Measurements from ENCODE around the gene HLA-DQA1.
A peak's percentile ranks its signal among the peaks of the same experiment; 100 is the strongest.
"Not testable (repeated sequence)": the region's sequence is repeated elsewhere in the genome, so short reads cannot be mapped to it uniquely, and the experiment has no call there.

The HLA-DQA1 gene

DNA sequence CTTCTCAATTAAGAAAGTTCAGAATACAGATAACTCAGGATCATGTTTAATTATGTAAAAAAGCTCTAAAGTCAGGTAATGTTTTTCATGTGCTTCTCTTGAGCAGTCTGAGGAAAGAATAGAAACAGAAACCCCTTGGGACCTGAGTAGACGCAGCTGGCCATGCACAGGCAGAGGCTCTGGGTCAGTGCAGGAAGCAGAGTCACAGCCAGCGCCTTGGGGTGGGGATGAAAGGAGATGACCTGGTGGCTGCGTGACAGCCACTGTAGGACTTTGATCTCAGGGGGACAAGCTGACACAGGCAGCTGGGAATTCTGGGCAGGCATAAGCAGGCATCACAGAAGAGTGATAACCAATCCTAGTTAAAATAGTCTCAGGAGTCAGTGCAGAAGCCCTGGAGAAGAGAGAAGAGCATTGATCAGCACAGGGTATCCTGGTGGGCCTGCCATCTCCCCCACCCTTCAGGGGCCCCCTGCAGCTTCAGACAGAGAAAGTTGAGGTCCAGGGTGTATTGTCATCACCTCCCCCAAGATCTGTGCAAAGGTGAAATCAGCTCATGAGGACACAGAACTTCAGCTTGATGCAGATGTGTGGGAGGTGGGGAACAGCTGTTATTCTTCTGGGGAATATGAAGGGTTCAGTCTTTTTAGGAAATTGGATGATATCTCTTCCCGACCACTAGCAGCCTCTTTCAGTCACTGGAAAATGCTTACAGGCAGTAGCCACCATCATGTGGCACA lies 22.8 kb downstream of the HLA-DQA1 start:
- no peak for DNase-seq

DNA sequence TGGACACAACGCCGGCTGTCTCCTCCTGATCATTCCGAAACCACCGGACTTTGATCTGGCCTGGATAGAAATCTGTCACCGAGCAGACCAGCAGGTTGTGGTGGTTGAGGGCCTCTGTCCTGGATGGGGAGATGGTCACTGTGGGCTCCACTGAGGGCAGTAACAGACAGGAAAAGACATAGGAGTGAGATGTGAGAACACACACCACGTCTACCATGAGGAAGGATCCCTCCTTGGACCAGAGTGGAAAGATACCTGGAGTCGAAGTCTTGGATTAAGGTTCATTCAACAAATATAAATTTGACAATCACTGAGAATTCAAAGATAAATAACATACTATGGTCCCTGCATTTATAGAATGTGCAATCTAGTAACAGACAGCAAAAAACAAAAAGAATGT lies 24.9 kb downstream of the HLA-DQA1 start:
- DNase-seq = no peak

DNA sequence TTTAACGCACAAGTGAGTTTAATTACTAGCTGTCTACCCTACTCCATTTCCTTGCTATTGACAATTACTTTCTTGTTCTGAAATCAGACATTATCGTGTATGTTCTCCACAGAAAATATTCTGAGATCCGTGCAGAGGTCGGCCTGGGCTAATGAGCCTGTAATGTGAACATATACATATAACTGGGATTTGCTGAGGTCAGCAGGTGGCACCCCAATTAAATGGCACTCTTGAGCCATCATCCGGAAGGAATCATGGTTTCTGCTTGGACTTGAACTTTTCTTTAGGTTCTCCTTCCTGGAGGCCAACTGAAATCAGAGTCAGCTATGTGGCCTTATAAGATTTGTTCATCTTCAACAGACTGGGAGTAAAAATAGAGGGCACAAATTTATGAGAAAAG lies 25.6 kb downstream of the HLA-DQA1 start:
- no peak for DNase-seq

DNA sequence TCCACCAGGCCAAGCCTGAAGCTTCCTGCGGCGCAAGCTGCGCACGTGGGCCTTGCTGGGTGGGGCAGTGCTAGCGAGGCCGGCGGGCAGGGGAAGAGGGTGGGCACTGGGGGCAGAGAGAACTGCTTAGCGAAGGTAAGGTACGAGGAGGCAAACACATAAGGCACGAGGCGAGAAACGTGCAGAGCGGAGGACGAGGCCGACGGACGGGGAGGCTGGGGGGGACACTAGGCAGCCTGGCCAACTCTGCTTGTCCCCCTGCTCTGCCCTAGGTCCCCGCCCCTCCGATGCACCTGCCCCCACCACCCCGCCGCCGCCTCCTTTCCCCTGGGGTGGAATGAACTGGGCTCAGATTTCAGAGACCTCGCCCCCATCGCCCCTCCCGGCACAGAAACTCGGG lies 27.1 kb downstream of the HLA-DQA1 start:
- no peak for DNase-seq

DNA sequence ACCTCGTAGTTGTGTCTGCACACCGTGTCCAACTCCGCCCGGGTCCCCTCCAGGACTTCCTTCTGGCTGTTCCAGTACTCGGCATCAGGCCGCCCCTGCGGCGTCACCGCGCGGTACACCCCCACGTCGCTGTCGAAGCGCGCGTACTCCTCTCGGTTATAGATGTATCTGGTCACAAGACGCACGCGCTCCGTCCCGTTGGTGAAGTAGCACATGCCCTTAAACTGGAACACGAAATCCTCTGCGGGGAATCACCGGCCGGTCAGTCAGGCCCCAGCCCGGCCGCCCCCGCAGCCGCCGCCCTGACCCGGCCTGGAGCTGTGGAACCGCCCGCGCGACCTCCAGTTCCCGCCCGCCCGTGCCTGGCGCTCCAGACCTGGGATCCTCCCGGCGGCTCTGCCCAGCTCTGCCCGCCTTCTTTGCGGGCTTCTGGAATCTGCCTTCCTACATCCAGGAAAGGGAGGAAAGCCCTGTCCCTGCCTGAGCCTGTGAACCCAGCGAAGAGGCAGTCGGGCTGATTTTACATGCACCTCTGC lies 27.7 kb downstream of the HLA-DQA1 start:
- peak in 1 of 2 donors; percentile 54 for DNase-seq

DNA sequence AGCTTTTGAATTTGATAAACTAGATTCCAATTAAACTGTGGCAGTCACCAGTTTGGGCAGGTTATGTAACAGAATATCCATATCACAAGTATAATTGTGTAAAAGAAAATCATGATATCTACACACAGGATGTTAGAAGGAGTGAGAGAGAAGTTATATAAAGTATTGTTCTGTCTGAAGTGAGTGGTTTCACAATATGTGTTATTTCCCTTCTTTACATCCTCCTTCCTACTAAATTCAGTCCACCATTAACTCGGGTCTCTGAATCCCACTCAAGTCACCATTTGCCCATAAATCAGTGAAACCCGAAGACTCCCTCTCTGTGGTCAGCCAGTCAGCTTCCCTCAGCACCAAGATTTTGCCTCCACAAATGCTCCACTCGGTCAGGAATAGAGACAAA lies 28.5 kb downstream of the HLA-DQA1 start:
- DNase-seq = no peak

DNA sequence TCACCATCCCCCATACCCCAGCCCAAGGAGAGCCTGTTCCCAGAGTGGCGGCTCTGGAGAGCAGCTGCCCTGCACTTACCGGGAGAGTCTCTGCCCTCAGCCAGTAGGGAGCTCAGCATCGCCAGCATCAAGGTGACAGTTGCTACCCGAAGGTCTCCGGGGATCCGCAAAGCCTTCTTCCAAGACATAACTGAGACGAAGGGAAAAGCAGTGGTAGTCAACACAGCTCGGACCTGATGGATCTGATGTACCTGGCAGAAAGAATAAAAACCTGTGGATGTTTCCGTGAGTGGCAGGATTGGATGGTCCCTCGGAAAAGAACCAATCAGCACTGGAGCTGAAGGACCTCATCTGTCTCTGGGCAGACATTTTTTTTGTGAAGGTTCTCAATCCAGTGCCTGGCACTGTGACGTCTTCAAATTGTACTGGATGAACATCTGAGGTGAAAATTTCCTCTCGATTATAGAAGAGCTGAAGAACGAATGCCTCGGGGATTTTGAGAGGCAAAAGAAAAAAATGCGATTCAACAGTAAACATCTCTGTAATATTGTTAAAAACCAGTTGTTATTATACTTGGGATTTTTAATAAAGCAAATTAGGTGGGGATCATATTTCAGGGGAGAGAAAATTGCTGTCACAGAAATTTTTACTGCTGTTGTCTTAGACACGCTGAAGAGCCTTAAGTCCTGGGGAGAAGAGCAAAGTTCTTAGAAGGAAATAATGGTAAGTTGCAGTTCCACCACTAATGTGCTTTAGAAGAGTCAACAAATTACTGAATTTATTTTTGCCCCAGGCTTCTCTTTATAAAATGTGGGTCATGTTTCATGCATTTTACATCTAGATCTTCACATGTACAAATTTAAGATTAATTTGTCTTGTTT lies 29.5 kb downstream of the HLA-DQA1 start, which contains the start of gene HLA-DQB1:
Gene HLA-DQB1, minus strand, starts transcription at position 238 of the 881 bp plus-strand sequence. Its CDS starts 50 bp downstream, at position 188.
- peak; percentile 75 to 88 for DNase-seq

DNA sequence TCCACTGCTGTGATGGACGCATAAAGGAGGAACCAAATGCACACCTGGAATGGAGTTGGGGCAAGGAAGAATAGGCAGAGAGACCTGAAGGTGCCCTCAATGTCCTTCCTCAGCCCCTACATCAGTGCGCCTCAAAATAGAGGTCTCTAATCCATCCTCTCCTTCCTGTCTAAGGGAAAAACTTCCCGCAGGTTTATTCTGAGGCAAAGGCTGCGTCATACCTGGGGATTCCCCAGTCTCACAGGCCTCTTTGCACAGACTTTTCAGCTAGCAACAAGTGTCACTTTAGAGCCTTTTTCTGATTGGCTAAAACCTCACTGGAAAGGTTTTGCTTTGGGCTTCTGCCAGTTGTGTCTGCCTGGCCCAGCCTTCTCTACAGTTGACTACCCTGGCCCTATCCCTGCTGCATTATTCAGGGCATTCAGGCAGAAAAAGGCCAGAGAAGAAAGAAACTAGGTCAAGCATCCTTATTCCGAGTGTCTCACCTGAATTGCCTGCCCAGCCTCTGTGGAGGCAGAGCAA lies 31.1 kb downstream of the HLA-DQA1 start:
- DNase-seq = peak; percentile 75 to 93

DNA sequence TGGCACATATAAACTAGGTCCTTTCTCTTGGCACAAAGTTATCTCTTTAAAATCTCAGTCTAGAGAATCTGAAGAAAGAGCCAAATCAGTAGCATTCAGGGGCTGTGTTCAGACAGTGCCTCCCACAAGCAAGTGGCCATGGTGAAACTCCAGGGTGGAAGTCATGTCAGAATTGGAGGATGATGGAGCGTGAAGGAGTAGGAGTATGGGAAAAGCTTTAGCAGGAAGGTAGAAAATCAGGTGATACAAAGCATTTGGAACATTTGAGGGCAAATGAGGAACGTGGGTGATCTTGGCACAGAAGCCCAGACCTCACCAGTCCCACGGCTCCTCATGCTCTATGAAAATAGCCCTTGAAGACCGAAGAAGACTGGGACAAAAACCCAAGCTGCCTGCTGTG lies 32.0 kb downstream of the HLA-DQA1 start:
- DNase-seq = no peak

DNA sequence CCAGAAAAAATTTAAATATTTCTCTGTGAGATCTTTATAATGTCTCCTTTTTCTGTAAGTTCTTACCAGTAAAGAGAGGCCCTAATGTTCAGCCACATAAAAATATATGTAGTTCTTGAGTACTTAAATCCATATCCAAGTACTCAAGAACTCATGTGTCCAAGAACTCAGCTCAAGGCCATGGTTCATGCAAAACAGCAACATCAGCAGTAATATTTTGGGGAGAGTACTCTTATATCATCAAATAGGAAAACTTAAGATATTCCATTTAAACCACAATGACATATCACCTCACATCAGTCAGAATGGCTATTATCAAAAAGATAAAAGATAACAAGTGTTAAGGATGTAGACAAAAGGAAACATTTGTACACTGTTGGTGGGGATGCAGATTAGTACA lies 32.7 kb downstream of the HLA-DQA1 start:
- DNase-seq = no peak

DNA sequence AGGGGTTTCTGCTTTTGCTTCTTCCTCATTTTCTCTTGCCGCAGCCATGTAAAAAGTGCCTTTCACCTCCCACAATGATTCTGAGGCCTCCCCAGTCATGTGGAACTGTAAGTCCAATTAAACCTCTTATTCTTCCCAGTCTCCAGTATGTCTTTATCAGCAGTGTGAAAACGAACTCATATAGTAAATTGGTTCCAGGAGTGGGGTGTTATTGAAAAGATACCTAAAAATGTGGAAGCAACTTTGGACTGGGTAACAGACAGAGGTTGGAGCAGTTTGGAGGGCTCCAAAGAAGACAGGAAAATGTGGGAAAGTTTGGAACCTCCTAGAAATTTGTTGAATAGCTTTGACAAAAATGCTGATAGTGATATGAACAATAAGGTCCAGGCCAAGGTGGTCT lies 34.7 kb downstream of the HLA-DQA1 start:
- DNase-seq = not testable (repeated sequence)

DNA sequence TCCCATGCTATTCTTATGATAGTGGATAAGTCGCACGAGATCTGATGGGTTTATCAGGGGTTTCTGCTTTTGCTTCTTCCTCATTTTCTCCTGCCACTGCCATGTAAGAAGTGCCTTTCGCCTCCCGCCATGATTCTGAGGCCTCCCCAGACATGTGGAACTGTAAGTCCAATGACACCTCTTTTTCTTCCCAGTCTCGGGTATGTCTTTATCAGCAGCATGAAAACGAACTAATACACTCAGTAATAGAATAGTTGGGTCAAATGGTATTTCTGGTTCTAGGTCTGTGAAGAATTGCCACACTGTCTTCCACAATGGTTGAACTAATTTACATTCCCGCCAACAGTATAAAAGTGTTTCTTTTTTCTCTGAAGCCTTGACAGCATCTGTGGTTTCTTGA lies 36.9 kb downstream of the HLA-DQA1 start:
- not testable (repeated sequence) for DNase-seq

DNA sequence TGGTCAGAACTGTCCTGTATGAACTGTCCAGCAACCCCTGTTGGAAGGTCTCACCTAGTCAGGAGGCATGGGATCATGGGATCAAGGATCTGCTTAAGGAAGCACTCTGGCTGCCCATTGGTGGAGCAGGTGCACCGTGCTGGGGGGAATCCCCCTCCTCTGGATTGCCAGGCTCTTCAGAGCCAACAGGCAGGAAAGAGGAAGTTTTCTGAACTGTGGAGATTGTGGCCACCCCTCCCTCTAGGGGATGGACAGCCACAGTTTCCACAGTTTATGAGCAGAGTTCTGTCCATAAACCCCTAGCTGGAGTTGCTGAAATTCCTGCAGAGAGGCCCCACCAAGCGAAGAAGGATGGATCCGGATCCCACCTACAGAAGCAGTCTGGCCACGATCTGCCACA lies 42.3 kb downstream of the HLA-DQA1 start:
- DNase-seq = no peak

DNA sequence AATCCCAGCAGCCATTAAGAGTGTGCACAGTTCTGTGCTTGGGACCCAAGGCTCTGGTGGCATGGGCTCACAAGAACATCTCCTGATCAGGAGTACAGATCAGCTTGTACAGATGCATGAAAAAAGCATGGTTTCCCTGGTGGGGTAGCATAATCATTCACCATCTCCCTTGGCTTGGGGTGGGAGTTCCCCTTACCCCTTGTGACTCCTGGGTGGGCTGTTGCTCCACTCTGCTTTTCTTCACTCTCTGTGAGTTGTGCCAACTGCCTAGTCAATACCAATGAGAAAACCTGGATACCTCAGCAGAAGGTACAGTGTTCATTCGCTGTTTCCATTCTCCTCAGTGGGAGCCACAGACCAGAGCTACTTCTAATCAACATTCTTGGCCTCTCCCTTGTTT lies 42.8 kb downstream of the HLA-DQA1 start:
- DNase-seq = no peak

DNA sequence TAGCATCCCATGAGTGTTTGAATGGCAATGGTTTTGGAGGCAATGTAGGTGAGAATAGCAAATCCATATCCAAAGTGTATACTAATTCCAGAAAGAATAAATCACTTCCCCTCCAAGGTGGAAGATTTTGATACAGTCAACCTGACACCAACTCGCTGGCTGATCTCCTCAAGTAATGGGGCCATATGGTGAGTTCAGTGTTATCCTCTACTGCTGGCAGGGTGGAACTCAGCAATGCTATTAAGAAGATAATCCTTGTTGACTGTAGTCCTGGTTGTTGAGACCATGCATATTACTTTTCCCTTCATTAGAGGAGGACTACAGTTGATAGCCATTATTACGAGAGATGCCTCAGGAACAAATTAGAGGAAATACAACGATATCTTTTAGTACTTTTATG lies 47.0 kb downstream of the HLA-DQA1 start:
- no peak for DNase-seq

DNA sequence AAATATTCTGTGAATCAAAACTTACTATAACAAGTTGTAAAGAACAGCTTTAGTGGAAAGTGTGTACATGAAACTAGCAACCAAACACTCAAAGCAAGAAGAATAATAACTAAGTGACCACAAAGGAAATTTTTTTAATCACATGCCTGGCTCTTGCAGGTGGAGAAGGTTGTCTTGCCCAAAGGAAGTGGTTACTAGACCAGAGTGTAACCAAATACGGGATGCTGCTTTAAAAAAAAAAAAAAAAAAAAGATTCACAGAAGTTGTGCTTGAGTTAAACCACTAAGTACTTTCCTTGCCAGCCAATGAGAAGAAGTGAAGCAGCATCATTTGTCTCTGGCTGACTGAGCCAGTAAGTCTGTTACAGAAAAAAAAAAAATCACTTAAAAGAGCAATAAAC lies 48.4 kb downstream of the HLA-DQA1 start:
- DNase-seq = peak; percentile 75 to 89

DNA sequence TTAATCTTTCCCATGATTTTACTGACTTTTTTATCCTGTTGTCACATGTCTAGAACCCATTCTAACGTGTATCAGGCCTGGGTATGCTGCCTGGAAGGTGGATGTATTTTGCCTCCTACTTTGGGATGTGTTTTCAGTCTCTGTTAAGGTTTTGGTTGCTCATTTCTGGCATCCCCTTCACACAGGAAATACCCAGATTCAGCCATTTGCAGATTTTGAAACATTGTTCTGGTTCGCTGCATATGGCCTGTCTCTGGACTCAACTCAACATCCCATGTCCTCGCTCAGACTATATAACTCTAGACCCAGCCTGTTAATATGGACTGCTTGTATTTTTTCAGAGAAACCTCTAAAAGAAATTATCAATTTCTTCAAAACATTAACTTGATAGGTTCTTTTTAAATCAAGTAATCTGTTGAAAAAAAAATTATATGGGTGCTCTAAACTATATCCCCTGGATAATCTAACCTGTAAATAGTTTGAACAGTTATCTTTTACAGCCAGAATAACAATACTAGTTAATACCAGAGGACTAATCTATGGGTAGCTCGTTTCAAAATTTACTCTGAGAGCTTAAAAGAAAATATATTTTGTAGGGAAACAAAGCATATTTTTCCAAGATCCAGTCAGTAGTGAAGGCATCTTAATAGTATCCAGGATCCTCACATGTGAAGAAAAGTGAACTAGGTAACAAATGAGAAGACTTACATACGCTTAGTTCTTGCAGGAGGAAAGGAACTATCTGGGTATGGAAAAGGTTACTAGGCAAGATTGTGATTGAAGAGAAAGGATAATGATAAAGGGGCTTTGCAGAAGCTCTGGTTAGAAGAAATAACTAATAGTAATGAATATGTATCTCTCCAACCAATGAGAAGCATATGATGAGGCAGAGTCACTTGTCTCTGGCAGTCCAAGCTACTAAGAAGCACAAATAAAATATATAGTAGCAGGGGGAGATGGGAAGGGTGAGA lies 52.6 kb downstream of the HLA-DQA1 start:
- peak; percentile 23 to 42 for DNase-seq

DNA sequence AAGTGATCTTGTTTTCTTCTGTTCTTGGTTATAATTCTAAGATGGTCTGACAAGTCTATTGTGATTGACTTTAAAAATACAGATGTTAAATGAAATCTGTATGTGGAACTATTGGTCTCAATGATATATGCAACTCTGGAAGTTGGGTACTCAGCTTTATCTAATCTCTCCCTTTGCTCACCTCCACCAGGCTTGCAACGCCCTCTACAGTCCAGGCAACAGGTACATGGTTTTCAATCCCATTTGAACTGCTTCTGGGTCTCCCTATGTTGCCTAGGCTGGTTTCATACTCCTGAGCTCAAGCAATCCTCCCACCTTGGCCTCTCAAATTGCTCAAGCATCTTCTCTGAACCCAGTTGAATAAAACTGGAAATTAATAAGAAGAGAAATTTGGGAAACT lies 54.8 kb downstream of the HLA-DQA1 start:
- DNase-seq = peak; percentile 76 to 79

Measured in CD4-positive, alpha-beta T cell treated with Interferon alpha-2 for 1 hour (primary cell).